CD4-positive, alpha-beta T cell treated with Interleukin-6 at 100 ng/mL for 8 hours (primary cell): ENCODE results near the gene FAM118B.
"Not testable (repeated sequence)": the region's sequence is repeated elsewhere in the genome, so short reads cannot be mapped to it uniquely, and the experiment has no call there.

ENCODE experiments used
- DNase-seq: peaks from one replicate; pipeline ENCODE4 v3.0.0-alpha.2; 2020; ENCODE audit warnings: mixed read lengths, low spot score

FAM118B gene

DNA sequence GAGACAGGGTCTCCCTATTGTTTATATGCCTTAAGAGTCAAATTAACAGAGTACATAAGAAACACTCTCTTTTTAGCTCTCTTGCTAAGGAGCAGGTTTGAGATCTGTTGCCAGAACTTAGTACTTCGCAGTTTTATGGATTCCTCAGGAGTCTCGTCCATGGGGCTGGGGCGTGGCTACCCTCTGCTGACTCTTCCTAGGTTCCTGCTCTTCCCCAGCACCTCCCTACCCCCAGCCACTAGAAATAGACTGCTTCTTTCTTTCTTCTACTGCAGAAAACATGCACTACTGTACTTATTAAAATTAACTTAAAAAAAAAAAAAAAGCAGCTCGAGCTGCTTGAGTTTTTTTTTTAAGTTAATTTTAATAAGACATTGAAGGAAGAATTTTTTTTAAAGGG lies 8.0 kb downstream of the FAM118B start:
- DNase-seq = no peak

DNA sequence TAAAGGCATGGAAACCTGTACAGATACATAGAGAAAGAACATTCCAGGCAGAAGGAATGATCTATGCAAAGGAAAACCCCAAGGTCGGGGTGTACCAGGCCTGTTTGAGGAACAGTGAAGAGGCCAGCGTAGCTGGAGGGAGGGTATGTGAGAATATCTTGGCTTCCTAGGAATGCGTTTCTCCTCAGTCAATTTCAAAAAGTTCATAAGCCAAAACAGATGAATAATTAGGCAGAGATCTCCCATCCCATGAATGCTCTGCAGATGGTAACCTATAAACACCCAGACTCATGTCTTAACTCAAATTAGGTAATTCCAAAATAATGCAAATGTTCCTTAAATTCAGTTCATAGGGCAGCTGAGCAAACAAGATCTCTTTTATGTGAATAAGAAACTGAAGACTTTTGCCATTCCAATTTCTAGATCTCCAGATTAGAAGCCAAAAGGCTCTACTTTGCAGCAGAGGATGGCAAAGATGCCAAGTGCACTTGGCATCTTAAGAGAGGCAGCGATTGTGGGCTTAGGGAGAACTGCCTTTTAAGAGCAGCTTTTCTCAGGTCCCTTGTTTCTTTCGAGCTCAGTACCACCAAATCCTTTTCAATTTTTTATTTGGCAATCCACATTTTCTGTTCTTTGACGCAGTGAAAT lies 13.2 kb downstream of the FAM118B start:
- no peak for DNase-seq

DNA sequence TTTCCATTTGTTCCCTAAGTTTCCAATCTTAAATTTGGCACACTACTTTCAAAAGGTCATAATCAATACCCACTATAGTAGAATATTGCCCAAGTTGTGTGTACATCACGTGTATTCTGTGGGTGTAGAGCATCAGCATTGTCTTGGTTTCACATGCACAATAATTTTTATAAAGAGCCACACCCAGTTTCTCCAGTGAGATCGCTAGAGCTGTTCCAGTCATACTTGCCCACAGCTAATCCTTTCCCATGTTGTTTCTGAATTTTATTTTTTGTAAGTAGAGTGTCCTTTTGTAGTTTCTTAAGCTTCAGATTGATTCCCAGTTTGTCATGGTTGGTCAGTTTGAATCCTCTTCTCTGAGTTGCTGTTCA lies 13.7 kb downstream of the FAM118B start:
- DNase-seq = no peak

DNA sequence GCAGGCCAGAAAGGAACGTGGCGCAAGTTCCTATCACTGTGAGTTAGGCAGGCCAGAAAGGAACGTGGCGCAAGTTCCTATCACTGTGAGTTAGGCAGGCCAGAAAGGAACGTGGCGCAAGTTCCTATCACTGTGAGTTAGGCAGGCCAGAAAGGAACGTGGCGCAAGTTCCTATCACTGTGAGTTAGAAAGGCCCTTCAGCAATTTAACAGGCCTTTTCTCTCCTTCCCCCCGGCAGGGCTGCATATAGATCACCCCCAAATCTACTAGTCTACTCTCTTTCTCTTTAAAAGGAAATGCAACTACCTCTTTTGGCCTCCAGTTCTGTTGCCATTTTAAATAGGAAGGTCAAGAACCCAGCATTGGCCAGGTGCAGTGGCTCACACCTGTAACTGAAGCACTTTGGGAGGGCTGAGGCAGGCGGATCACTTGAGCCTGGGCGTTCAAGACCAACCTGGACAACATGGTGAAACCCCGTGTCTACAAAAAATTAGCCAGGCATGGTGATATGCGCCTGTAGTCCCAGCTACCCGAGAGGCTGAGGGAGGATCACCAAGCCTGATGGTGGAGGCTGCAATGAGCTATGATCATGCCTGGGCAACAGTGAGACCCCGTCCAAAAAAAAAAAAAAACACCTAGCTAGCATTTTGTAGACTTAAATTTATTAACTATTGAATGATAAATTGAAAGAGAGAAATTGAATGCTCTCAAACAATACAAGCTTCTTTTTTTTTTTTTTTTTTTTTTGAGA lies 14.9 kb downstream of the FAM118B start:
- no peak for DNase-seq

DNA sequence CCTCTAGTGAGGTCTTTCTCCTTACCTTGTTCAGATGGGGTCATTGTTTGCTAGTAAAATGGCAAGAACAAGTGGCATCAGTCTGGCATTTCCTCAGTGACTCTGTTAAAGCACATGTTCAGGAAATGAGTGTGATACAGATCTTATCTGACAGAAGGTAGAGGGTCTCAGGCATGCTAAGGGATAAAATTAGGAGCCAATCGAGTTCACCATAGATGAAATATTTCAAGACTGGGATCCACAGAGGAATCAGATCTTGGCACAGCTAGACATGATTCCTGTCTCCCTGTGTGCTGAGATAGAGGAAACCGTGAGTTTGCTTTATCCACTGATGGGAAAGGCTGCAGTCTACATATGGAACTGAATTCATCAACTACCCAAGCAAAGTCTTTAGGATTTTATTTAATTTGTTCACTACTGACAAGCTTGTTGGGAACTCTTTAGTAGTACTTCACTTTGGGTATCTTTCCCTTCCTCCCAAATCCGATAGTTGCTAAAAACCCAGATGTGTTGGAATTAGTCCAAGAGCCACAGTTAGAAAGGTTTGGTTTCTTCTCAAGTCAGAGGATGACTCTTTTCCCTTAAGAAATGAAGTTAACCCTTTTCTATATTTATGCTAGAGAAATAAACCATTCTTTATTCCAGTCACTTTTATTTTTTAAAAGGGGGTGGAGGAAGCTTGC lies 18.4 kb downstream of the FAM118B start:
- DNase-seq = no peak

DNA sequence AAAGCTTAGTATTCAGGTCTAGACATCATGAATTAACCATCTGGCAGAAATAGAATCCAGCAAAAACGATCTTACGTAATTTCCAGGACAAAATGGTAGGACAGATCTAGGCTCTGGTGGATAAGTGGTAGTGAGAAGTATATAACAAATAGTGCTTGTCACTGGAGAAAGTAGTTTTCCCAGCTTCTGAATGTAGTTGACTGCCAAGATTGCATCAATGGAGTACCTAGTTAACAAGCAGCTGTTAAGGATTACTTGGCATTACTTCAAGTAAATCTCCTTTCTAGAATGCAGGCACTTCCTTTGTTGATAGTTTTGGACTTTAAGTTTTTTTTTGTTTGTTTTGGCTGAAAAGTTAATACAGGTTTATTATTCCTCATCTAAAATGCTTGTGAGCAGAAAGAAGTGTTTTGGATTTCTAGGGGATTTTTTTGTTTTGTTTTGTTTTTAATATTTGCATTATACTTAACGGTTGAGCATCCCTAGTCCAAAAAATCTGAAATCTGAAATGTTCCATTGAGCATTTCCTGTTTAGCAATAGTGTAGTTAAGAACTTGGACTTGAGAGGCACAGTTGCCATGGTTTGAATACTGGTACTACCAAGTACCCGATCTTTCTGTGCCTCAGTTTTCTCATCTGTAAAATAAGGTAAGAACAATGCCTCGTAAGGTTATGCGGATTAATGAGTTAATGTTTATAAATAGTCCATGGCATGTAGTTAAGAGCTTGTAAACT lies 20.3 kb downstream of the FAM118B start:
- no peak for DNase-seq

DNA sequence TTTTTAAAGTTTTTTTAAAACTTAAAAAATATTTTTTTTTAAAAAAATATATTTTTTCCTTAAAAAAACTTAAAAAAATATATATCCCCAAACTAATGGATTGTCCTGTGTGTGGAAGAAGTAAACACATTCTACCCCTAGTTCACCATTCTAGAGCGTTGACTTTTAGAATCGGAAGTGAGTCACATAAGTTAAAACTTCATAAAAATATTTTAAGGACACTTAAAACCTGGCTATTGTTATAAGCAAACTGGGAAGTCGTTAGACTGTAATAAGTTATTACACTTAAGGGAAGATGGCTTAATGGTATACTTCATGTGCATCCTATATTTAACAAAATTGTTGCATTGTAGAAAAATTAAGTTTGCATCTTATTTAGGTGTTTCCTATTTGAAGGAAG lies 21.1 kb downstream of the FAM118B start:
- no peak for DNase-seq

DNA sequence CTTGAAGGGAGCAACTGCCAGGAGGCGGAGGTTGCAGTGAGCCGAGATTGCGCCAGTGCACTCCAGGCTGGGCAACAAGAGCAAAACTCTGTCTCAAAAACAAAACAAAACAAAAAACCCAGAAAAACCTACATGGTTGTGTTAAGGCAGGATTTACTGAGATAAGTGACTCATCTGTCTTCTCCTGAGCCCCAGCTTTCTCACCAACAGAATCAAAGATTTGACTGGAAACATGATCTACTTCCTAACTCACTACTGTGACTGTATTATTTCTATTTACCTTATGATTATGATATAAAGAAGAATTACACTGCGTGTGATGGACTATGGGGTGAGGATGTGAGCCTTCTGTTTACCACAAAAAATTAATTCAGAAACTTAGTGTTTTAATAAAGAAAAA lies 21.8 kb downstream of the FAM118B start:
- no peak for DNase-seq

DNA sequence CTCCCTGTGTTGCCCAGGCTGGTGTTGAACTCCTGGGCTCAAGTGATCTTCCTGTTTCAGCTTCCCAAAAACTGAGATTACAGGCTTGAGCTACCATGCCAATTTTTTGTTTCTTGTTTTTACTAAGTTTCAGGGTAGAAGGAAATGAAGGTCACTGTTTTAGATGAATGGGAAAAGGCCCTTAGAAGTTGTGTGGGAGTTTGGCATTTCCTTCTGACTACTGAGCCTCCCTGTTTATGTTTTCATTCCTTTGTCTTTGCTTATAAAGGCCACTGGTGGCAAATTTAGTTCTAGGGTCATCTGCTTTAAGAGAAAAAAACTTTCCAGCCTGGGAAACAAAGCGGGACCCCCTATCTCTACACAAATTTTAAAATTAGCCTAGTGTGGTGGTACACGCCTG lies 35.1 kb downstream of the FAM118B start:
- no peak for DNase-seq

DNA sequence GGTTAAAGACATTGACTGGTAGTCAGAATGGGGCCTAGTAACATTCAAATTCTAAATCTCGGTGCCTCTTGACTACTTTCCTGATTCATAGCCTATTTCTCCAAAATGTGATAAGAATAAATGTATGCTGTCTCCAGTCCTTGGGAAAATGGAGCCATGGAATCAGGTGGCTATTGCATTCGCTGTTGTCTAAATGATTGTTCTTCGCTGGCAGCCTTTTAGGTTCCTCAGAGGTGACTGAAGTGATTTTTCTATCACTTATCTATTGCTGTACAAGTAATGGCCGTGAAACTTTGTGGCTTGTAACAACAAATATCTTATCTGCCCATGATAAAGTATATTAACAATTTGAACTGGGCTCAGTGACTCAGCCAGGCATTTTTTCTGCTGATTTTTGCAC lies 41.7 kb downstream of the FAM118B start:
- DNase-seq = no peak

DNA sequence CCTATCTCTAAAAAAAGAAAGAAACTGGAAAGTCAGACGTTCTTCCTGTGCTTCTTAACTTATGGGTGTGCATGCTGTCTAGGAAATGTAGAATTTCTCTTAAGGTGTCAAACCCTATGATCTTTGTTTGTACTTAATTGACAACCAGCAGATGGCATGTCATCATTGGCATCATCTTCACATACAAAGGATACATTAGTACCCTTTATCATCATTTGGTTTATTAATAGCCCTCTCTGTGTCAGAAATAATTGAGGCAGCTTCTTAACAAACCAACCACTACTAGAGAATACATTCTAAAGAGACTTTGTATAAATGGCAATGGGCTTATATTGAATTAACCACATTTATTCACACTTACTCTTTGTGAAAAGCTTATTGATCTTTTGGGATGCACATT lies 43.2 kb downstream of the FAM118B start:
- DNase-seq = no peak

DNA sequence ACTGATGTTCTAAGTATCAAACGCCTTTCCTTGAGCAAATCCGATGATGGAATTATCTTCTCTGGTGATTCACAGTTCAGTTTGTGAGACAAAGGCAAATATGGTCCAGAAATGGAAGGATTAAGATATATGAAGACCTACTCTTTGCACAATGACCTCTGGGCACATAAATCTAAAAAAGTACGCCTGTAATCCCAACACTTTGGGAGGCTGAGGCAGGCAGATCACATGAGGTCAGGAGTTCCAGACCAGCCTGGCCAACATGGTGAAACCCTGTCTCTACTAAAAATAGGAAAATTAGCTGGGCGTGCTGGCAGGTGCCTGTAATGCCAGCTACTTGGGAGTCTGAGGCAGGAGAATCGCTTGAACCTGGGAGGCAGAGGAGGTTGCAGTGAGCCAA lies 43.9 kb downstream of the FAM118B start:
- DNase-seq = not testable (repeated sequence)

DNA sequence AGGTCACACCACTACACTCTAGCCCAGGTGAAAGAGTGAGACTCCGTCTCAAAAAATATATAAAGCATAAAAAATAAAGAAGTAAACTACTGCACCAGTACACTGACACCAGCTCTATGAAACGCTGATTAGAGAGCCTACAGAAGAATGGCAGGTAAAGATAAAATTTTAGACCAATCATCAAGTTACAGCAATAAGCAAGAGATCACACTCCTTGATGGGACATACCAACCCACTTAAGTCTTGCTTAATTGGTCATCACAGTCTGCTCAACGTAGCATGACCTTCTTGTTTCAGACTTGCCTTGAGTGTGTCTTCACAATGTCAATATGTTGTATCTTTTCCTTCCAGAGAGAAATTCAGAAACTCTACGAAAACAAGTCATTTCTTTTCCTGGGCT lies 44.6 kb downstream of the FAM118B start:
- DNase-seq = no peak

DNA sequence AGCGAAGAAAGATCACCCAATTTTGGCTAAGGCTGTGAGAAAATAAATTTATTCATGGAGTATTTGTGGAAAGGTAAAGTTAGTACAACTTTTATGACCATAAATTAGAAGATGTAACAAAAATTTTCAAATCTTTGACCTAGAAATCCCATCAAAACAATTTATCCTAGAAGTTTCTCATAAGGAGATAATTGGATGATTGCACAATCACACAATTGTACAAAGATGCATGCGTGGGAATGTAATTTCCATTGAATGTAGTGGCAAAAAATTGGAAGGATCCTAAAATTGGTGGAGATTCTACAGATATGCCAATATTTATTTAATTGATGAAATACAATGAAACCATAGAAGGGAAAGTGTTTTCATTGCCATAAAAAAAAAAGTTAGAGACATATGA lies 45.6 kb downstream of the FAM118B start:
- DNase-seq = no peak

DNA sequence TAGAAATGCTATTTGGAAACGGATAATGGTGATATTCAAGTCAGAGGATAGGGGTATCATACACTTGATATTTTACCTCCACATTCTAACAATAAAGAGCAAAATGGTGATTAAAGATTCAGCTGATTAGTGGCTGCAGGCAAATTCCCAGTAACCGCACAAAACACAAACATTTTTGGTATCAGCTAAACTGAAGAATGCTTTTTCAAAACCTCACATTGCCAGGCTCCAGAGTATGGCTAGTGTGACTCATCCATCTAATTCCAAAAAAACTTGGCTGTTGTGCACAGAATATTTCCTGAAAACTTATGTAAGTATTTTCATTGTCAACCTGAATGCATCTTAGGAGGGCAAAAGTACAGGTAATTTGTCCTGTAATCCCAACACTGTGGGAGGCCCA lies 46.2 kb downstream of the FAM118B start:
- DNase-seq = no peak

DNA sequence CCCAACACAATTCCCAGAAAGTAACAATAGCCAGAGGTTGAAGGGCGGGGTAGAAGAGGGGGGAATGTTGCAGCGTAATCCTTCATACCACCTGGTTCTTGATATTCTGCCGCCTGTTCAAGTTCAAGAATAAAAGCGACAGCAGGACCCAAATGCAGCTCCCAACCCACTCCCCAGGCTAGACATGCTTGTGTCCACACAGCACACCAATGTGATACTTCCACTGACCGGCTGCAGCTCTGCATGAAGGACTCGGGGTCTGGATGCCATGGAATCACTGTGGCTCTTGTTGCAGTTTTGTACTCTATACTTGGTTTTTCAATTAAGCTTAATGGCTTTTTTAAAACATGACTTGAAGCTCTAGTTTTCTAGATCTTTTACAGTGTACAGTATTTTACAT lies 50.6 kb downstream of the FAM118B start:
- no peak for DNase-seq

DNA sequence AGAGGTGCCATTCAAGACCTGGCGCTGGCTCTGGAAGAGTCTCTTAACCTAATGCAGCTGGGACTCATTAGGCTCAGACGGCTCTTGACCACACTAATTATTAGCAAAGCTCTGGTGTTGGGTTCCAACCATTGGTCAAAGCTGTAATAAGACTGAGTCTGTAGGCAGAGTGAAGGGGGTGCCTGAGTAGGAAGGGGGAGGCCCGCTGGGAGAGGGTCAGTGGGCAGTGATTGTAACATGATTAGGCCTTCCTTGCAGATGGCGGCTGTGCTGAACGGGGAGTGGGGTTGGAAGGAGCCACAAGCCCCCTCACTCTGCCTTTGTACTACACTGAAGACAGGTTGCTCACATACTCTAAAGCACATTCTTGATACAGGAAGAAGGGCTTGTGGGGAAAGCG lies 51.9 kb downstream of the FAM118B start:
- DNase-seq = no peak

DNA sequence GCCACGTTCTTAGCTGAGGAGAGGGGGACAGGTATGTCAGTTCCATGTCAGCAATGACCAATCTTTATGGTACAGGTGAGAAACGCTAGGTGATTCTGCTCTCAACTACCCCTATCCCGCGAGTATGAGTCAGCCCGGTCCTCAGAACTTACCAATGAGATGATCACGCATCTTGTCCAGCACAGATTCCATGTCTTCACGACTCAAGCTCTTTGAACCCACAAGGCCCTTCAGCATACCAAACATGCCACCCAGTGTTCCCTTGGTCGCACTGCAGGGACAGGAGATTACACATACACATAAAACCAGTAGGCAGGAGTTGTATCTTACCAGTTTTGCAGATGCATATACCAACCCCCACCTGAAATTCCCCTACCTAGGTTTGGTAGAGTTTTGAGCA lies 54.2 kb downstream of the FAM118B start:
- DNase-seq = no peak

DNA sequence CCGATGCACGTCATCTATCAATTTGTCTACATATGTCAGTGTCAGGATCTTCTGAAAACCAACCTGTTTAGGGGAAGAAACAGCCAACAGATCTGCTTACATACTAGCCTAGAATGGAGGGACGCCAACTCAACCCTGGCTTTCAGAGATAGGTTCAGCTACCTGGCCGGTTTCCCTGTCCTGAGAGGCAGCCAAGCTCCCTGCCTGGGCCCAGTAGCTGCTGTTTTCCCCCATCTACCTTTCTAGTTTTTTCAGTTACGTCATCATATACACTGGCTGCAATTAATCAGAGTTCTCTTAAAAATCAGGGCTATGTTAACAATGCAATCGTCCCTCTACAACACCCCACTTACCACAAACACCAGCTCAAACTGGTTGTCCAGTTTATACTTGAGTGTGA lies 56.1 kb downstream of the FAM118B start:
- no peak for DNase-seq

DNA sequence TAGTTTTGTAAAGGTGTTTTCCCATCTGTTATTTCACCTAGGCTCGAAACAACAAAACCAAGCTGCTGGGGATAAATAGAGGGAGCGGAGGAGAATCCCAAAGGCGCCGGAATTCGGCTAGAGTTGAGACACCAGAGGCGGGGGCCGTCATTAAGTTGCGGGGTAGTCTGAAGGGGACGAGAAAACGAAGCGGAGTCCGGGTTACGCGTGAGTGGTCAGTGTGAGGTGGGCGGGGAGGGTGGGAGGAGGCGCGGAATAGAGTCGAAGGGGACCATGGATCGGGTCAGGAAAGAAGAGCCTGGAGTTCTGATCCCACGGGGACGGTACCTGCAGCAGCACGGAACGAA lies 56.8 kb downstream of the FAM118B start:
- no peak for DNase-seq

DNA sequence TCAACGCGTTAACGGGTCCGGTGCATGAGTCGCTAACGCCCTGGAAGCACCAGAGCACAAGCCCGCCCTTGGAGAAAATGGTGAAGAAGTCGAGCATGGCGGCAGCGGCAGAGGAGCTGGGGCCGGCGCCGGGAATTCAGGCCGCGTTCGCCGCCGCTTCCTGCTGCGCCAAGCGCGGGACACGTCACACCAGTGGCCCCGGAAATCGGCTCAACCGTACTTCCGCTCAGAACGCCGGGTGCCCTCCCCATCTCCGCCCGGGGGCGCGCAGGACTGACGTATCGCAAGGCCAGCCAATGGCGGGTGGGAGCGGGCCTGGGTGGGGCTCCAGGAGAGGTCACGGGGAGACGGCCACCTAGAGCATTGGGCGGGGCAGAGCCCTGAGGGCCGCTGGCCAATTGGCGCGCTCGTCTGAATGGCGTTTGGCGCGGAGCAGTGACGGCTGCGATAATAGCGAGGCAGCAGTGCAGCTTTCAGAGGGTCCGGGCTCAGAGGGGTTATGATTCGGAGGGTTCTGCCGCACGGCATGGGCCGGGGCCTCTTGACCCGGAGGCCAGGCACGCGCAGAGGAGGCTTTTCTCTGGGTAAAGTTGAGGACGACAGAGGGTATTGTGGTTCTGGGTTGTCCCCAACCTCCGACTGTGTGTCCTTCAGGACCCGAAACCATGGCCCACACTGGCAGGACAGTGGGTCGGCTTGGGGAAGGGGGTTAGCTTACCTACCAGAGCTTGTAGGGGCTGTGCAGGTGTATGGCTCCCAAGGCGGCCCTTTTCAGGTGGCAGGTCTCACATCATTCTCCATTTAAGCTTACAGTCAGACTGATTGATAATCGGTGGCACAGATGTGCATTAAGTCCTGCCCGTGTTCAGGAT lies 57.4 kb downstream of the FAM118B start, which contains the start of the genes FOXRED1 and SRPRA:
Gene FOXRED1 (plus strand): TSS at position 447 of the 872 bp plus-strand sequence. CDS start 53 bp downstream, at position 500.
Gene SRPRA (minus strand): TSS at position 188 of the 872 bp plus-strand sequence. CDS start 91 bp downstream, at position 97.
- DNase-seq = peak; percentile 100

DNA sequence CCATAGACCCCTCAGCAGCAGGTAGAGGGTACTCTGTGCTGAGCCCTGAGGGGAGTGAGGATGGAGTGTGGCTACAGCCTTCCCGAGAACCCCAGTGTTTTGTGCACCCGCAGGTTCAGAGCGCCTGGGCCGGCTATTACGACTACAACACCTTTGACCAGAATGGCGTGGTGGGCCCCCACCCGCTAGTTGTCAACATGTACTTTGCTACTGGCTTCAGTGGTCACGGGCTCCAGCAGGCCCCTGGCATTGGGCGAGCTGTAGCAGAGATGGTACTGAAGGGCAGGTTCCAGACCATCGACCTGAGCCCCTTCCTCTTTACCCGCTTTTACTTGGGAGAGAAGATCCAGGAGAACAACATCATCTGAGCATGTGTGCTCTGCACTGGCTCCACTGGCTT lies 65.7 kb downstream of the FAM118B start:
- DNase-seq = no peak
